SU-DHL-6 (cell line): ENCODE measurements around the gene SRA1.

Source experiments
- H2AFZ ChIP-seq: fragments of 200-600 bp; sonication (generic); 2 replicates; pipeline ENCODE4 v1.6.1; 2014; ENCODE audit warnings: low read depth, mild to moderate bottlenecking, moderate library complexity, mixed read lengths, antibody characterized with exemption, low read length; ENCODE audit not compliant: severe bottlenecking
- H3F3A ChIP-seq: fragments of 200-600 bp; shearing (Covaris generic); 2 replicates; pipeline ENCODE4 v1.6.0; 2016; ENCODE audit warnings: antibody characterized with exemption, mild to moderate bottlenecking; ENCODE audit not compliant: insufficient read depth
- H3K27ac ChIP-seq: fragments of 200-600 bp; sonication (generic); 2 replicates; pipeline ENCODE4 v1.5.1; 2016; ENCODE audit warnings: low read depth, mild to moderate bottlenecking, low read length, moderate library complexity, mixed read lengths
- H3K27me3 ChIP-seq: fragments of 200-600 bp; sonication (generic), shearing (Covaris generic); 2 replicates; pipeline ENCODE4 v1.6.0; 2014; ENCODE audit warnings: mild to moderate bottlenecking, low read length
- H3K36me3 ChIP-seq: fragments of 200-600 bp; sonication (generic); 2 replicates; pipeline ENCODE4 v1.6.1; 2014; ENCODE audit warnings: mild to moderate bottlenecking, low read length, mixed read lengths
- H3K4me2 ChIP-seq: fragments of 300-600, 200-600 bp; shearing (Covaris generic), sonication (generic); 2 replicates; pipeline ENCODE4 v1.6.0; 2014; ENCODE audit warnings: low read length, low read depth, mild to moderate bottlenecking; ENCODE audit not compliant: poor library complexity, severe bottlenecking
- H3K4me3 ChIP-seq: fragments of 200-600 bp; sonication (generic); 2 replicates; pipeline ENCODE4 v1.5.1; 2014; ENCODE audit warnings: antibody characterized with exemption, low read length, mild to moderate bottlenecking, mixed read lengths; ENCODE audit not compliant: insufficient read depth, poor library complexity, severe bottlenecking
- H3K79me2 ChIP-seq: fragments of 200-600 bp; sonication (generic); 2 replicates; pipeline ENCODE4 v1.6.1; 2014; ENCODE audit warnings: mild to moderate bottlenecking, low read length, moderate library complexity; ENCODE audit not compliant: insufficient read depth
- H3K9ac ChIP-seq: fragments of 200-600 bp; sonication (generic); 2 replicates; pipeline ENCODE4 v1.7.0; 2014; ENCODE audit warnings: mild to moderate bottlenecking, low read length
- H3K9me2 ChIP-seq: fragments of 200-600 bp; sonication (generic); replicated peaks from 2 replicates; pipeline ENCODE4 v1.6.1; 2014; ENCODE audit warnings: low read length; ENCODE audit not compliant: insufficient read depth
- H3K9me3 ChIP-seq: fragments of 200-600 bp; sonication (generic); 2 replicates; pipeline ENCODE4 v1.6.1; 2014; ENCODE audit warnings: low read length, mixed read lengths; ENCODE audit not compliant: insufficient read depth
- H4K20me1 ChIP-seq: fragments of 200-600 bp; sonication (generic); 2 replicates; pipeline ENCODE4 v1.6.1; 2014; ENCODE audit warnings: low read depth, mild to moderate bottlenecking, antibody characterized with exemption, low read length, moderate library complexity, mixed read lengths
- EZH2phosphoT487 ChIP-seq: fragments of 200-600 bp; sonication (generic), shearing (Covaris generic); conservative IDR thresholded peaks from 2 replicates; pipeline ENCODE4 v1.6.1; 2018; ENCODE audit warnings: mild to moderate bottlenecking, antibody characterized with exemption, low read length, moderate library complexity, mixed read lengths
- TF ChIP-seq, protein P1 (sequence below): fragments of 200-600 bp; sonication (generic); IDR thresholded peaks from one replicate; pipeline ENCODE4 v1.5.1; 2017; ENCODE audit warnings: antibody characterized with exemption, mild to moderate bottlenecking, low read length, moderate library complexity; ENCODE audit not compliant: insufficient read depth, poor library complexity, severe bottlenecking

Gene SRA1

DNA sequence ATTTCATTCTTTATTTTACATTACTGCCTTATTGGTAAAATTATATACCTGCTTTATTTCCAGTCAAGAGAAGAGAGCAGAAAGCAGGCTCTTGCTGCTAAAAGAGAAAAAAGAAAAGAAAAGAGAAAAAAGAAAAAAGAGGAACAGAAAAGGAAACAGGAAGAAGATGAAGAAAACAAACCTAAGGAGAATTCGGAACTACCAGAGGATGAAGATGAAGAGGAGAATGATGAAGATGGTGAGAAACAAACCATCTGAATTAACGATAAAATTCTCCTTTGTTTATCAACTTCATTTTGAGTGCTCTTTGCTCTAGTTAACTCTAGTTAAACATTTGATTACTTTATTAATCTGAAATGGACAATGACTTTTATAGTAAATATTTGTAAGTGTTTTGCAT, 33.3 kb downstream of the SRA1 start:
- no peaks in the 10 kb centered on the region for H3K79me2 ChIP-seq
- peaks cover 22% of the 10 kb centered on the region for H3F3A ChIP-seq
- no peak overlapping the region for H3K4me3 ChIP-seq
- TF ChIP-seq EZH2phosphoT487: no peak
- TF ChIP-seq, protein P1, sequence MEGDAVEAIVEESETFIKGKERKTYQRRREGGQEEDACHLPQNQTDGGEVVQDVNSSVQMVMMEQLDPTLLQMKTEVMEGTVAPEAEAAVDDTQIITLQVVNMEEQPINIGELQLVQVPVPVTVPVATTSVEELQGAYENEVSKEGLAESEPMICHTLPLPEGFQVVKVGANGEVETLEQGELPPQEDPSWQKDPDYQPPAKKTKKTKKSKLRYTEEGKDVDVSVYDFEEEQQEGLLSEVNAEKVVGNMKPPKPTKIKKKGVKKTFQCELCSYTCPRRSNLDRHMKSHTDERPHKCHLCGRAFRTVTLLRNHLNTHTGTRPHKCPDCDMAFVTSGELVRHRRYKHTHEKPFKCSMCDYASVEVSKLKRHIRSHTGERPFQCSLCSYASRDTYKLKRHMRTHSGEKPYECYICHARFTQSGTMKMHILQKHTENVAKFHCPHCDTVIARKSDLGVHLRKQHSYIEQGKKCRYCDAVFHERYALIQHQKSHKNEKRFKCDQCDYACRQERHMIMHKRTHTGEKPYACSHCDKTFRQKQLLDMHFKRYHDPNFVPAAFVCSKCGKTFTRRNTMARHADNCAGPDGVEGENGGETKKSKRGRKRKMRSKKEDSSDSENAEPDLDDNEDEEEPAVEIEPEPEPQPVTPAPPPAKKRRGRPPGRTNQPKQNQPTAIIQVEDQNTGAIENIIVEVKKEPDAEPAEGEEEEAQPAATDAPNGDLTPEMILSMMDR: no peak
- no peaks in the 10 kb centered on the region for H3K9me2 ChIP-seq
- no peaks in the 10 kb centered on the region for H3K9me3 ChIP-seq
- H3K27me3 ChIP-seq: no peaks in the 10 kb centered on the region
- no peak overlapping the region for H3K9ac ChIP-seq
- peaks cover 41% of the 10 kb centered on the region for H3K36me3 ChIP-seq
- H3K4me2 ChIP-seq: no peak overlapping the region
- no peaks in the 10 kb centered on the region for H4K20me1 ChIP-seq
- no peak overlapping the region for H2AFZ ChIP-seq
- H3K27ac ChIP-seq: peak overlapping the region; percentile 22; the same call in 1 of the 2 replicates

DNA sequence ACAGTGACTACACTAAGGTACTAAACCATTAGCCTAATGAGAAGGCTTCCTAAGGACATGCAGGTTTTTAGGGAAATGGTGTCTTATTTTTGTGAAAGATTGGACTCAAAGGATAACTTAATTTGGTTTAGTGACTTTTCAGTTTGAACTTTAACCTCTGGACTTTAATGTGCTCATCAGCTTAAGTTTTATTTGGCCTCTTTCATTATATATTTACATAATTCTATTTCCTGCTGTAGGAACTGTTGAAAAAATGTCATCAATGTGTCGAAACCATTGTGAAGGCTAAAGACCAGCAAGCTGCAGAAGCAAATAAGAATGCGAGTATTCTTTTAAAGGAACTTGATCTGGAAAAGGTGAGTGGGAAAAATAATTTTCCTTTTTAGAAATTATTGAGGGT, 44.1 kb downstream of the SRA1 start:
- TF ChIP-seq, protein P1: no peak
- TF ChIP-seq EZH2phosphoT487: no peak
- no peaks in the 10 kb centered on the region for H3F3A ChIP-seq
- no peaks in the 10 kb centered on the region for H4K20me1 ChIP-seq
- H3K27me3 ChIP-seq: no peaks in the 10 kb centered on the region
- H3K9me3 ChIP-seq: no peaks in the 10 kb centered on the region
- no peaks in the 10 kb centered on the region for H3K9me2 ChIP-seq
- no peak overlapping the region for H3K4me3 ChIP-seq
- no peaks in the 10 kb centered on the region for H3K79me2 ChIP-seq
- H3K4me2 ChIP-seq: no peak overlapping the region
- H3K36me3 ChIP-seq: peaks cover 44% of the 10 kb centered on the region
- no peak overlapping the region for H3K9ac ChIP-seq
- H3K27ac ChIP-seq: no peak overlapping the region
- H2AFZ ChIP-seq: no peak overlapping the region

DNA sequence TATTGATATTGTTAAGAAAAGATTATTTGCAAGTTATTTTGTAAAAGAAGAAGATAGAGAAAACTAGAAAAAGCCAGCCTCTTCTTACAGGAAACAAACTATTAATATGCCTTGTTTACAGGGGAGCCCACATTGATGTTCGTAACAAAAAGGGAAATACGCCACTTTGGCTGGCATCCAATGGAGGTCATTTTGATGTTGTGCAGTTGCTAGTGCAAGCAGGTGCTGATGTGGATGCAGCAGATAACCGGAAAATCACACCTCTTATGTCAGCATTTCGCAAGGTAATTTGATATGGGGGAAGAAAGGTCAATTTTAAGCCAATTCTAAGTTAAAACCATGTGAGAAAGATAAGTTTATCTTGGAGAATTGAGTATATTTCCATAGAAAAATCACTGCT, 47.4 kb downstream of the SRA1 start:
- no peaks in the 10 kb centered on the region for H3K79me2 ChIP-seq
- H3K9me3 ChIP-seq: no peaks in the 10 kb centered on the region
- H3K9me2 ChIP-seq: no peaks in the 10 kb centered on the region
- TF ChIP-seq, protein P1: no peak
- TF ChIP-seq EZH2phosphoT487: no peak
- peaks cover 69% of the 10 kb centered on the region for H3K36me3 ChIP-seq
- no peak overlapping the region for H3K4me3 ChIP-seq
- no peak overlapping the region for H3K4me2 ChIP-seq
- no peaks in the 10 kb centered on the region for H3F3A ChIP-seq
- H3K27me3 ChIP-seq: no peaks in the 10 kb centered on the region
- H3K27ac ChIP-seq: no peak overlapping the region
- H2AFZ ChIP-seq: no peak overlapping the region
- H3K9ac ChIP-seq: no peak overlapping the region
- no peaks in the 10 kb centered on the region for H4K20me1 ChIP-seq

DNA sequence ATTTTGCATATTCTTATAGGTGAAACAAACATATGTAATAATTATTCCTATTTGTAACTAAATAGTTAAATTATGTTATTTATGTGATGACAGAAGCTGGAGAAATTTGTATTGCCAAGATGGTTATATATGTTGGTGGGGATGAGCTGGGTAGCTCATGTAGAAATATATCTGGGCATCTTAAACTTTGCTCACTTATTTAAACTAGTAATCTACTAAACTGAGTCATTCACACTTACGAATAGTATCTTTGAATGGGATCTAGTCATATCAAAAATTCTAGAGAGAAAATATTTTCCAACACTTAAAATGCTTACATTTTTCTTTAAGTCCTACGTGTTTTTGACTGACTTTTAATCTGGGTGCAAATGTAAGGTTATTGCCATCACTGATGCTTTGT, 54.4 kb downstream of the SRA1 start:
- H3K79me2 ChIP-seq: no peaks in the 10 kb centered on the region
- TF ChIP-seq, protein P1: no peak
- TF ChIP-seq EZH2phosphoT487: no peak
- no peaks in the 10 kb centered on the region for H4K20me1 ChIP-seq
- H2AFZ ChIP-seq: no peak overlapping the region
- no peaks in the 10 kb centered on the region for H3K9me2 ChIP-seq
- H3K9me3 ChIP-seq: no peaks in the 10 kb centered on the region
- H3F3A ChIP-seq: 0 out of 2 replicates have a peak, but pooled peaks cover 9% of the 10 kb centered on the region
- H3K27me3 ChIP-seq: no peaks in the 10 kb centered on the region
- no peak overlapping the region for H3K27ac ChIP-seq
- H3K9ac ChIP-seq: no peak overlapping the region
- H3K4me2 ChIP-seq: no peak overlapping the region
- H3K4me3 ChIP-seq: no peak overlapping the region
- peaks cover 38% of the 10 kb centered on the region for H3K36me3 ChIP-seq
